CD8-positive, alpha-beta memory T cell (primary cell): Measurements from ENCODE around the gene TNIP2. TPM values are rescaled to one million over a fixed set of nuclear protein-coding genes. Genes with fewer than 3 reads are reported as not detected.
A peak's percentile ranks its signal among the peaks of the same experiment; 100 is the strongest.

Source experiments
- CTCF ChIA-PET: fragments of 350-600 bp; sonication (Branson Sonifier 250); formaldehyde crosslinking; loops from one replicate; lab custom pipeline; 2021; ENCODE audit warnings: antibody characterized with exemption; lab: Charles Lee
- POLR2A ChIA-PET: fragments of 350-600 bp; sonication (Branson Sonifier 250); formaldehyde crosslinking; loops from one replicate; lab custom pipeline; 2021; ENCODE audit warnings: antibody characterized with exemption; lab: Charles Lee
- DNase-seq, 5 donors: peaks; one replicate each; pipeline versions ENCODE4 v3.0.0 to v3.0.0-alpha.2; 2020 to 2022; ENCODE audit warnings: mixed read lengths in 1 of 5
- H3K27ac ChIP-seq: one replicate; pipeline ENCODE4 v1.7.0; 2013; ENCODE audit warnings: low read depth, mild to moderate bottlenecking, low read length, moderate library complexity
- H3K27me3 ChIP-seq: 2 replicates; pipeline ENCODE4 v1.7.0; 2013; ENCODE audit warnings: low read length, mild to moderate bottlenecking; ENCODE audit not compliant: insufficient read depth, poor library complexity, severe bottlenecking
- H3K36me3 ChIP-seq: 2 replicates; pipeline ENCODE4 v1.7.0; 2013; ENCODE audit warnings: mild to moderate bottlenecking, low read length, moderate library complexity; ENCODE audit not compliant: insufficient read depth
- H3K4me1 ChIP-seq: 2 replicates; pipeline ENCODE4 v1.7.0; 2013; ENCODE audit warnings: mild to moderate bottlenecking, low read length, moderate library complexity; ENCODE audit not compliant: insufficient read depth
- H3K4me3 ChIP-seq: 2 replicates; pipeline ENCODE4 v1.7.0; 2013; ENCODE audit warnings: mild to moderate bottlenecking, low read length
- H3K9me3 ChIP-seq: 2 replicates; pipeline ENCODE4 v1.7.0; 2013; ENCODE audit warnings: mild to moderate bottlenecking, low read length
- H3K27ac Mint-ChIP-seq, 8 donors: one replicate each; pipeline ENCODE4 v1.8.0; 2020 to 2021; ENCODE audit warnings: mixed read lengths in 8 of 8, mild to moderate bottlenecking in 6 of 8, inconsistent platforms in 3 of 8, moderate library complexity in 3 of 8
- H3K27me3 Mint-ChIP-seq, 2 donors: one replicate each; pipeline ENCODE4 v1.8.0; 2020 to 2021; ENCODE audit warnings: mixed read lengths in 2 of 2, mild to moderate bottlenecking in 1 of 2, moderate library complexity in 1 of 2
- H3K36me3 Mint-ChIP-seq, 3 donors: one replicate each; pipeline ENCODE4 v1.8.0; 2020 to 2021; ENCODE audit warnings: mixed read lengths in 3 of 3, inconsistent platforms in 1 of 3, mild to moderate bottlenecking in 1 of 3
- H3K4me1 Mint-ChIP-seq, 3 donors: one replicate each; pipeline ENCODE4 v1.8.0; 2020 to 2021; ENCODE audit warnings: mixed read lengths in 3 of 3, inconsistent platforms in 1 of 3, mild to moderate bottlenecking in 1 of 3
- H3K4me3 Mint-ChIP-seq, 7 donors: one replicate each; pipeline ENCODE4 v1.8.0; 2020 to 2021; ENCODE audit warnings: mixed read lengths in 7 of 7, mild to moderate bottlenecking in 6 of 7, moderate library complexity in 4 of 7, inconsistent platforms in 2 of 7
- H3K9me3 Mint-ChIP-seq, 5 donors: one replicate each; pipeline ENCODE4 v1.8.0; 2020 to 2022; ENCODE audit warnings: mixed read lengths in 5 of 5, mild to moderate bottlenecking in 3 of 5, moderate library complexity in 2 of 5, inconsistent platforms in 1 of 5
- polyA plus RNA-seq: library from polyadenylated mRNA; unstranded; fragments of 300-500 nt; fragmentation: Illumina TruSeq; gene quantifications from one replicate; pipeline ENCODE4 v1.2.3, GENCODE V29; 2021
- total RNA-seq, 2 experiments: library from RNA; stranded (reverse); gene quantifications; one replicate each; pipeline ENCODE4 v1.2.3, GENCODE V29; 2021

The TNIP2 gene
- total and polyA plus RNA-seq, 3 experiments from 2014 or later, result 57.4 to 92.3 (median 87.7) TPM

DNA sequence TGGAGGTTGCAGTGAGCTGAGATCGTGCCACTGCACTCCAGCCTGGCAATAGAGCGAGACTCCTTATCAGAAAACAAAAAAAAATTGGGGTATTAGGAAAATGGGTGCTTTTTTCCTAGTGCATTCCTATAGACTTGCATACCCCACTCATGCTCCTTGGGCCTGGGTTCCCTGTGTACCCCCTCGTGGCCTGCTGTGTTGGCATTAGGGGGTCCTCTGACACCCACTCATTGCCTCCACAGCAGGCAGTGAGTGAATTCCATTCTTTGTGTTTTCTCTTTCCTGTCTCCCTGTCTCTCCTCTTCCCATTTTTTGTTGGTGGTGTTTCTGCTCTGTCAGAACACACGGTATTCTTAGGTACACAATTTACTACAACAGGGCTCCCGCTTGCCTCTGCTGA lies 42.8 kb downstream of the TNIP2 start:
- Histone ChIP-seq H3K4me1 (peaks cover 14% of the 10 kb centered on the region), H3K36me3 (peaks cover 12% of the 10 kb centered on the region), H3K27me3 (no peaks in the 10 kb centered on the region), H3K27ac (no peak overlapping the region), H3K4me3 (no peak overlapping the region), H3K9me3 (no peaks in the 10 kb centered on the region)
- peaks cover 24 to 28% (median 24%) of the 10 kb centered on the region in 3 donors for H3K4me1 Mint-ChIP-seq
- CTCF ChIA-PET, result no interaction called here
- POLR2A ChIA-PET, result no interaction called here
- no peaks in the 10 kb centered on the region for H3K9me3 Mint-ChIP-seq
- peak overlapping the region in 7 of 8 donors; percentile 2 to 91 (median 80) for H3K27ac Mint-ChIP-seq
- DNase-seq, result no peak
- peaks cover 0 to 45% (median 11%) of the 10 kb centered on the region in 3 donors for H3K36me3 Mint-ChIP-seq
- H3K27me3 Mint-ChIP-seq, result no peaks in the 10 kb centered on the region
- H3K4me3 Mint-ChIP-seq, result no peak overlapping the region

DNA sequence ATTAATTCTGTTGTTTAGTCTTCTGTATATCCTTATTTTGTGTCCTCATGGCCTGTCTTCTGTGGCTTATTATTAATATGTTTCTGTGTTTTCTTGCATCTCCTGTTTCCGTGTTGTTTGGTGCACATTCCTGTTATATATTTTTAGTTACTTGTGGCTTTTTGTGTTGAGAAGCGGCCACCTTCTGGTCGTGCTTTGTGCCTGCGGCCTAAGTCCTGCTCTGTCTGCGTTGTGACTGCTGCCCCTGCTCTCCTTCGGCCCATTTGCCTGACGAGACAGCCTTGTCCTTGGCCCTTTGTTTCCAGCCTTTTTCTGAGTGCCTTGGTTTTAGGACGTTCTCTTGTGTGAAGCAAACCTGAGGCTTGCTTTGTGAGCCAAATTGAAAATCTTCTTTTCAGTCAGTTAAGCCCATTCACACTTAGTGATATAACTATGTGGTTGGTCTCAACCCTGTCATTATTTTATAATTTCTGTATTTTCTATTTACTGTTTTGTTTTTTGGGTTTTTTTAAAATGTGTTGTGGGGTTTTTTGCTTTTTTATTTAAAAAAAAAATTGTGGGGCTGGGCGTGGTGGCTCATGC lies 43.8 kb downstream of the TNIP2 start:
- H3K9me3 Mint-ChIP-seq, result no peaks in the 10 kb centered on the region
- Histone ChIP-seq H3K27me3 (no peaks in the 10 kb centered on the region), H3K9me3 (no peaks in the 10 kb centered on the region), H3K36me3 (peaks cover 6% of the 10 kb centered on the region), H3K4me3 (no peak overlapping the region), H3K27ac (no peak overlapping the region), H3K4me1 (peaks cover 14% of the 10 kb centered on the region)
- ChIA-PET CTCF (no interaction called here), POLR2A (no interaction called here)
- peaks cover 0 to 43% (median 8%) of the 10 kb centered on the region in 3 donors for H3K36me3 Mint-ChIP-seq
- H3K27ac Mint-ChIP-seq, result peak overlapping the region in 4 of 8 donors; percentile 17 to 66 (median 56)
- DNase-seq, result no peak
- peaks cover 22 to 28% (median 24%) of the 10 kb centered on the region in 3 donors for H3K4me1 Mint-ChIP-seq
- H3K27me3 Mint-ChIP-seq, result peaks cover 0 to 1% of the 10 kb centered on the region in 2 donors
- no peak overlapping the region for H3K4me3 Mint-ChIP-seq

- Histone ChIP-seq H3K9me3 (no peaks in the 10 kb centered on the region), H3K27ac (no peak overlapping the region), H3K4me3 (no peak overlapping the region), H3K27me3 (no peaks in the 10 kb centered on the region), H3K36me3 (peaks cover 21% of the 10 kb centered on the region), H3K4me1 (no peaks in the 10 kb centered on the region)
- H3K27me3 Mint-ChIP-seq, result no peaks in the 10 kb centered on the region
- no peak overlapping the region for H3K4me3 Mint-ChIP-seq
- peaks cover 11 to 72% (median 20%) of the 10 kb centered on the region in 3 donors for H3K36me3 Mint-ChIP-seq
- H3K9me3 Mint-ChIP-seq, result no peaks in the 10 kb centered on the region
- H3K4me1 Mint-ChIP-seq, result no peaks in the 10 kb centered on the region
- ChIA-PET POLR2A (no interaction called here), CTCF (no interaction called here)
- DNase-seq, result no peak
- peak overlapping the region in 2 of 8 donors; percentile 6 to 36 for H3K27ac Mint-ChIP-seq
Measured at GRCh38 chr4:2702770-2703169, 53.4 kb downstream of the TNIP2 start.

- peak overlapping the region in 3 of 8 donors; percentile 6 to 71 (median 36) for H3K27ac Mint-ChIP-seq
- CTCF ChIA-PET, result no interaction called here
- H3K36me3 Mint-ChIP-seq, result peaks cover 11 to 76% (median 20%) of the 10 kb centered on the region in 3 donors
Measured at GRCh38 chr4:2702361-2702760, 53.8 kb downstream of the TNIP2 start.

GRCh38 chr4:2700031-2700430 lies 56.1 kb downstream of the TNIP2 start:
- Mint-ChIP-seq H3K36me3 (peaks cover 11 to 89% (median 24%) of the 10 kb centered on the region in 3 donors), H3K4me3 (no peak overlapping the region), H3K4me1 (no peaks in the 10 kb centered on the region), H3K9me3 (no peaks in the 10 kb centered on the region), H3K27ac (no peak overlapping the region), H3K27me3 (no peaks in the 10 kb centered on the region)
- Histone ChIP-seq H3K27me3 (no peaks in the 10 kb centered on the region), H3K9me3 (no peaks in the 10 kb centered on the region), H3K4me1 (no peaks in the 10 kb centered on the region), H3K36me3 (peaks cover 36% of the 10 kb centered on the region), H3K4me3 (no peak overlapping the region), H3K27ac (no peak overlapping the region)
- no peak for DNase-seq
- ChIA-PET CTCF (no interaction called here), POLR2A (no interaction called here)

More at GRCh38 chr4:2702361-2702760, 53.8 kb downstream of the TNIP2 start:
- POLR2A ChIA-PET, result no interaction called here
- Mint-ChIP-seq H3K9me3 (no peaks in the 10 kb centered on the region), H3K27me3 (no peaks in the 10 kb centered on the region), H3K4me1 (no peaks in the 10 kb centered on the region), H3K4me3 (no peak overlapping the region)
- H3K9me3 ChIP-seq, result no peaks in the 10 kb centered on the region
- H3K27ac ChIP-seq, result no peak overlapping the region
- H3K36me3 ChIP-seq, result peaks cover 25% of the 10 kb centered on the region
- H3K4me3 ChIP-seq, result no peak overlapping the region
- no peaks in the 10 kb centered on the region for H3K27me3 ChIP-seq
- H3K4me1 ChIP-seq, result no peaks in the 10 kb centered on the region
- no peak for DNase-seq

DNA sequence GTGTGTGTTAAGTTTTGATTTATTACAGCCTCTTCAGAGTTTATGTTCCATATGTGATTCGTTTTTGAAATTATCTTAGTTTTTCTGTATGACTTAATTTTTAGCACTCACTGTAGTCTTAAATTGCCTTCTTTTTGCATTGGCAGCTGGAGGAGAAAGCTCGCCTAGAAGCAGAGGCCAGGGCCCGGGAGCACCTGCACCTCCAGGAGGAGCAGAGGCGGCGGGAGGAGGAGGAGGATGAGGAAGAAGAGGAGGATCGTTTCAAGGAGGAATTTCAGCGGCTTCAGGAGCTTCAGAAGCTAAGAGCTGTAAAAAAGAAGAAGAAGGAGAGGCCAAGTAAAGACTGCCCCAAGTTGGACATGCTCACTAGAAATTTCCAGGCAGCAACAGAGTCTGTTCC lies 56.6 kb downstream of the TNIP2 start:
- H3K36me3 Mint-ChIP-seq, result peaks cover 11 to 89% (median 27%) of the 10 kb centered on the region in 3 donors
- peaks cover 40% of the 10 kb centered on the region for H3K36me3 ChIP-seq
- ChIA-PET POLR2A (no interaction called here), CTCF (no interaction called here)
- no peak overlapping the region for H3K27ac ChIP-seq
- H3K27ac Mint-ChIP-seq, result peak overlapping the region in 3 of 8 donors; percentile 37 to 70 (median 54)
- H3K27me3 Mint-ChIP-seq, result no peaks in the 10 kb centered on the region
- no peaks in the 10 kb centered on the region for H3K4me1 ChIP-seq
- no peak for DNase-seq
- H3K27me3 ChIP-seq, result no peaks in the 10 kb centered on the region
- H3K4me3 ChIP-seq, result no peak overlapping the region
- no peaks in the 10 kb centered on the region for H3K9me3 Mint-ChIP-seq
- peak overlapping the region in 1 of 7 donors; percentile 19 for H3K4me3 Mint-ChIP-seq
- H3K9me3 ChIP-seq, result no peaks in the 10 kb centered on the region
- no peaks in the 10 kb centered on the region for H3K4me1 Mint-ChIP-seq

DNA sequence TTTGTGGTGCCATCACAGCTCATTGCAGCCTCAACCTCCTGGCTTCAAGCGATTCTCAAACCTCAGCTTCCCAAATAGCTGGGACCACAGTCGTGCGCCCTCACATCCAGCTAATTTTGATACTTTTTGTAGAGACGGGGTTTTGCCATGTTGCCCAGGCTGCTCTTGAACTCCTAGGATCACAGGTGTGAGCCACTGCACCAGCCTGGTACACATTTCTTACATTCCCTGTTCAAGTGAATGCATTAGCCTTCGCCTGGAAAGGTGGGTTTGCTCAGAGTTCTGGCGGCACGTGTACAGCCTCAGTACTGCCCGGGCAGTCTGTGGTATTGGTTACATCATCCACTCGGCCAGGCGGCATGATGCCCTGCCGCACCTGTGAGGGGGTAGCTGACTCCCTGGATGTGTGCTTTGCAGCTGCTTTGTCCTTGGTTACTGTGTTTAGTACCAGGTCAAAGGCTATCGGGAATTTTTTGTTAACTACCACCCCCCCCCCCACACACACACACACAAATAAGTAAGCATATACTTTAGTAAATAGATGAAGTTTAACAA lies 57.1 kb downstream of the TNIP2 start:
- no peaks in the 10 kb centered on the region for H3K27me3 Mint-ChIP-seq
- no peaks in the 10 kb centered on the region for H3K9me3 Mint-ChIP-seq
- no peak overlapping the region for H3K4me3 ChIP-seq
- no peaks in the 10 kb centered on the region for H3K9me3 ChIP-seq
- no peaks in the 10 kb centered on the region for H3K4me1 Mint-ChIP-seq
- no peak overlapping the region for H3K4me3 Mint-ChIP-seq
- peaks cover 41% of the 10 kb centered on the region for H3K36me3 ChIP-seq
- no peaks in the 10 kb centered on the region for H3K27me3 ChIP-seq
- no peak for DNase-seq
- H3K4me1 ChIP-seq, result no peaks in the 10 kb centered on the region
- H3K27ac Mint-ChIP-seq, result peak overlapping the region in 3 of 8 donors; percentile 15 to 50 (median 27)
- CTCF ChIA-PET, result no interaction called here
- peaks cover 11 to 91% (median 27%) of the 10 kb centered on the region in 3 donors for H3K36me3 Mint-ChIP-seq
- H3K27ac ChIP-seq, result no peak overlapping the region
- POLR2A ChIA-PET, result no interaction called here

DNA sequence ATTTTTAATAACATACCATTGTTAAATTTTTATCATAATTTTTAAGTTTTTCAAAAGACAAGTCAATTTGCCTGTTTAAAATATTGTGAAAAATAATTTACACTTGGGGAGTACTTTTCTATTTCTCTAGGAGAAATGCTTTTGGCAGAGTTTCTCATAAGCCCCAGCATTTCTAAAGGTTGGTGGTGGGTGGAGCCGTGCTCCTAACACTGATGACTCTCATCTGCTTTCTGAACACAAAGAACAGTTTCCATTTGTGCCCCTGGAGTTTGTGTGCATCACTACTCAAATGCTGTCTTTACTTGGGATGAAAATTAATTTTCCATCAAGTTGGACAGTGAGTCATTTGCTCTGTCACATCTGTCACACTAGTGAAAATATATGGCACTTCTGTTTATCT lies 57.6 kb downstream of the TNIP2 start:
- CTCF ChIA-PET, result no interaction called here
- Mint-ChIP-seq H3K27ac (peak overlapping the region in 4 of 8 donors; percentile 15 to 59 (median 34)), H3K36me3 (peaks cover 11 to 94% (median 30%) of the 10 kb centered on the region in 3 donors)

More for the DNA sequence above, 57.6 kb downstream of the TNIP2 start:
- Mint-ChIP-seq H3K9me3 (no peaks in the 10 kb centered on the region), H3K27me3 (no peaks in the 10 kb centered on the region), H3K4me3 (no peak overlapping the region), H3K4me1 (no peaks in the 10 kb centered on the region)
- no peaks in the 10 kb centered on the region for H3K27me3 ChIP-seq
- H3K27ac ChIP-seq, result no peak overlapping the region
- no peak overlapping the region for H3K4me3 ChIP-seq
- POLR2A ChIA-PET, result no interaction called here
- no peaks in the 10 kb centered on the region for H3K9me3 ChIP-seq
- DNase-seq, result no peak
- H3K4me1 ChIP-seq, result no peaks in the 10 kb centered on the region
- H3K36me3 ChIP-seq, result peaks cover 46% of the 10 kb centered on the region
